ENCODE results near the gene MTAP.

MTAP gene

DNA sequence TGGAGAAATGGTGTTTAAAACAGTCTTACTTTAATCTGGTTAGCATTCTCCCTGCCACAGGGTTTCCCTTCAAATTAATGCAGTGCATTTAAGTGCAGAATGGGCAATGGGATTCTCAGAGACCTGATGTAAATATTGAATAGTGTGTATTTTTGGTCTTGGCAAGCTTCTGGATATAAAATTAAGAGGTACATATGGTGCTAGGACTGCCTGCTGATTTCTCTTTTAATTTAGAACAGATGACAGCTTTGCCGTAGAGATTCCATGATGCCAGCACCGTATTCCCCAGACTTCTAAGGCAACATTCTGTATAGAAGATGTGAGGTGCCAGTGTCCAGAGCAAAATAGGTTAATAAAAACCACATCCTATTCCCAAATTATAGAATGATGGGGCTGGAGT lies 1.9 kb downstream of the MTAP start:
- DNase-seq: no peak

DNA sequence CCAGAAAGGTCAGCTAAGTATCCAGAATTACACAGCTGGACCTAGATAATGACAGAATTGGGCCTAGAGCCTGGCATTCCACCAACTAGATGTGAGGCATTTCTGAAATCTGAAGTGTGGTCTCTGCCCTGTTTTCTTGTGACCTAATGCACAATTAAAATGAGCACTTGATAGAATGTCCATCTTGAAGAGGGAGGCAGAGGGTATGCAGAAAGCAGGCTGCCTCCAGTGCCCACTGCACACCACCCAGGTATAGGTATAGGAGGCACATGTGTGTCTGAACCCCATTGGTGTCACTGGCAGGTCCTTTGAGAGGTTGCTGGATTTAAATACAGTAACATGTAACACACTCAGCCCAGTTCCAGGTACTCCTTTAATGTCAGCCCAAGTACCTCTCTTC lies 2.4 kb downstream of the MTAP start:
- no peak for DNase-seq

DNA sequence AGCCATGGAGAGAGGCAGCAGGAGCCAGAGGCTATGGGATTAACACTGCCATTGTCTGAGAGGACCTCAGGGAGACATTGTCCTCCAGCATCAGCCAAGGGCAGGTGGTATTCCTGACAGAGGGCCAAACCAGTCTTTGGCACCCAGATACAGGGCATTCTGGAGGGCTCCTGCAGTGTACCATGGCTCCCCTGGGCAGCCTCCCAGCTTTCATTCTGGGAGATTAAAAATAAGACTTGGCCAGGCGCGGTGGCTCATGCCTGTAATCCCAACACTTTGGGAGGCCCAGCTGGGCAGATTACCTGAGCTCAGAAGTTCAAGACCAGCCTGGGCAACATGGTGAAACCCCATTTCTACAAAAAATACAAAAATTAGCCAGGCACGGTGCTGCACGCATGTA lies 4.2 kb downstream of the MTAP start:
- no peak for DNase-seq

DNA sequence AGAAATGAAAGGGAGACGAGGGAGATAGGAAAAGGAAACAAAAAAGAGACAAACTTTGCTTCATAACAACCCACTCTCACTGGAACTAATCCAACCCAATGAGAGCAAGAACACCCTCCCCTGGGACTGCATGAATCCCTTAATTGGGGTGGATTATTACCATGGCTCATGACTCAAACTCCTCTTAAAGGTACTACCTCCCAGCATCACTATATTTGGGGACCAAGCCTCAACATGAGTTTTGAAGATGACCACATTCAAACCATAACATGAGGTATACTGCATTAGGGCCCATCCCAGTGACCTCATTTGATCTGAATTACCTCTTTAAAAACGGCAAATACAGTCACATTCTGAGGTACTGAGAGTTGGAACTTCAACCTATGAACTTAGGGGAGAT lies 8.0 kb downstream of the MTAP start:
- DNase-seq: no peak

DNA sequence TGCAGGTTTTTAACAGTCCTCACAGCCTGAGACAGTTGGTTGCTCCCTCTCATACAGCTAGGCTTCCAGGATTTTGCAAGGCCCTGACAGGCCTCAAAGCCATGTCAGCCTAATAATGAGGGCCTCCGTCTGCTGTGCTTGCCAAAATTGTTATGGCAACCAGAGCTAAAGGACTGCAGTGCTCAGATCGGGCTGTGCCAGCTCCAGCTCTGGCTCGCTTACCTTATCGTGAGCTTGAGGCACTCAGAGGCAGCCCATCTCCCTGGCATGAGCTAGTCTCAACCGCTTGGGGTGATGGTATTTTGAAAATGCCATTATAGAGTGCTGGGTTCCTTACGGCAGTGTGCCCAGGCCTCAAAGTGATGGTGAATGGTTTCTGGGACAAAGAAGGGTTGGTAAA lies 8.4 kb downstream of the MTAP start:
- peak in 8 of 56 donors; percentile 4 to 54 (median 12) for DNase-seq

DNA sequence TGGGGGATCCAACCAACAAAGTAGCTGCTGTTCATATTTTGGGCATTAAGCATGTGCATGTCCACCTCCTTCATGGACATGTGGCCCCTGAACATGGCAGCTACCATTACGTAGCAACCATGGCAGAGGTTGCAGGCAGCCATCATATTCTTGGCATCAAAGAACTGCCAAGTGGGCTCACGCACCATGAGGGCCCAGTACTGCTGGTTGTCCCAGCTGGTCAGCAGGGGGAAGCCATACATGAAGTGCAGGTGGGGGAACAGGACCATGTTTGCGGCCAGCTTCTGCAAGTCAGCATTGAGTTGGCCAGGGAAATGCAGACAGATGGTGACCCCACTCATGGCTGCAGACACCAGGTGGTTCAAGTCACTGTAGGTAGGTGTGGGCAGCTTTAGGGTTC lies 9.5 kb downstream of the MTAP start:
- DNase-seq: no peak

DNA sequence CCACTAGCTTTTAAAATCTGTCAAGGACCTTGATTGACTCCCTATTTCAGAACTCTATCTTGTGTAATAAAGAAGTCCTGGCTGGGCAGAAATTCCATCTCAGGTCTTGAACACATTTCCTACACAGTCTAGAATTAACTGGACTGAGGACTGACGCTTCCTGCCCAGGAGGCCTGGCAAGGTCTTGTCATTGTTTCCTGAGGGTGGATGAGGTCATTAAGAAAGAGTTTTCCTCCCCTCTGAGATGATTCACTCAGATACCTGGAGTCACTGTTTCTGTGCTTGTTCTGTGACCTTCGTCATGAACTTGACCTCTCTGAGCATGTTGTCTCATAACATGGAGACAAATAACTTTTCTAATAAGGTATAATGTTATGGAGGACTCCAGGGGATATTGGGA lies 10.0 kb downstream of the MTAP start:
- DNase-seq: no peak

DNA sequence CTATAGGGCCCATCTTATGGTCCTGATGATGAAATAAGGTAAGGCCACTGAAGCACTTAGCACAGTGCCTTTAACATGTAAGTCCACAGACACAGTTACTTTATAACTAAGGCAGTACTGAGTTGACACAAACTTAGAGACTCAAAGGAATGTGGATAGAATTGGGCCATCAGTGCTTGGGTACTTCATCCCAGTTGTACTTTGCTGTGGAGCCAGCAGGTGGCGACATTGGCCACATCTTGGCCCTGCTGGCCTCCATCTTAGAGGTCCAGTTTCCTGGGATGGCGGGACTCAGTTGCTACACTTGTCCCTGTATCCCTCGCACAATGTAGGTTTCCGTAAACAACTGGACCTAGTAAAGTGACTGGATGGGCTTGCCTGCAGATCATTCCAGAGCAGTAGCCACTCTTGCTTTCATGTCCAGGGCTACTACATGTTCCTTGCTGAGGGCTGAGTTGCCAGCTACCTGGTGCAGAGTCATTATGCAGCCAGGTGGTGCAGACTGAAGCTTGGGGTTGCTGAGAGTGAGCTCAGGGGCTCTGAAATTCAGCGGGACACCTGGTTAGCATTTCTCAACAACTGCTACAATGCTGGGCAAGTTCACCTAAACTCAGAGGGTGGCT lies 10.6 kb downstream of the MTAP start:
- DNase-seq: peak in 47 of 56 donors; percentile 8 to 80 (median 40)

DNA sequence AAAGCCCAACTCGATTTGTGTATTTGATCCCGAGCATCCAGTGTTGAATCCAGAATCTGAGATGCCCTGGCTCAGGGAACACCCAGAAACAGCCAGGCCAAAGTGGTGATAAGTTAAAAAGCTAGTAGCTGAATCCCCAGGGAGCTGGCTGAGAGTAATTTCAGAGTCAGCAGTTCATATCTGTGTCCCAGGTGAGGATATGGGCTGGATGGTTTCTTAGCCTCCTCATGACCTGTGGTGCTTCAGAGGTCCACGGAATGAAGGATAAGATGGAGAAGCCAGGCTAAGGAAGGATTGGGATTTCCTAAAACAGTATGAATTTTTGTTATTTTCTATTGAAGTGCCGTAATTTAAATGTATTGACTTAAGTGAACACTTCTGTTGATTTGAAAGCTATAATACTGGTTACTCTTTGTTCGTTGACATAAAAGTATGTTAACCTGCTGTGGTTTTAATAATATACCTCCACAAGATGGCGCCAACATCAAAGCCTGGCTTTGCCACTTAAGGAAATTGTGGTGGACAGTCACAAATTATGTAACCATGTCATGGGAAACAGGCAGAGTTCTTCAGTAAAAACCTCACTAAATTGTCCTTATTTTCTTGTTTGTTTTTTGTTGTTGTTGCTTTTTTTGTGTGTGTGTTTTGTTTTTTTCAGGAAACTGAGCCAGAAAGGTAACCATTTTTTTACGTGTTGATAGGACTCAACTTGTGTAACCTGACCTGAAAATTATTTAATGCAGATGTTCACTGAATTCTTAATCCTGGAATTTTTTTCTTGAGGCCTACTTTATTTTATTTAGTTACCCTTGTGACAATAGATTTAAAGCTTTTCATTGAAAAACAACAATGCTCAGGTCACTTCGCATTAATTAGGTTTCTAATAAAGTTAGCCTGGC lies 11.4 kb downstream of the MTAP start:
- peak in 25 of 56 donors; percentile 3 to 79 (median 20) for DNase-seq

DNA sequence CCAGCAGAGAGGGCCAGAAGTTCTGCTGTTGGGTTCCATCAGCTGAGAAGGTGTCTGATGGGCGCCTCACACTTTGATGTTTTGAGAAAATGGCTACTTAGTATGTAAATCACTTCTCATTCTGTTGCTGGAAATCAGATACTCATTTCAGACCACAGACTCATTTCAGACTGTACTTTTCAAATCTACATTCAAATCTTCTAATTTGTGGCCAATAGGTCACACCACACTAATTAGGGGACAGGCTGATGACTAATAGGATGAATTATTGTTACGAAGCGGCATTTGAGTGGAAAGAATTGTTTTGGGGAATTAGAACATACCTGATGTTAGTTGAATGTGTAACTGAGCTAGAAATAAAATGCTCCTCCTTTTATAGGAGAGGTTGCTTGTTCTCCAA lies 13.2 kb downstream of the MTAP start:
- no peak for DNase-seq

DNA sequence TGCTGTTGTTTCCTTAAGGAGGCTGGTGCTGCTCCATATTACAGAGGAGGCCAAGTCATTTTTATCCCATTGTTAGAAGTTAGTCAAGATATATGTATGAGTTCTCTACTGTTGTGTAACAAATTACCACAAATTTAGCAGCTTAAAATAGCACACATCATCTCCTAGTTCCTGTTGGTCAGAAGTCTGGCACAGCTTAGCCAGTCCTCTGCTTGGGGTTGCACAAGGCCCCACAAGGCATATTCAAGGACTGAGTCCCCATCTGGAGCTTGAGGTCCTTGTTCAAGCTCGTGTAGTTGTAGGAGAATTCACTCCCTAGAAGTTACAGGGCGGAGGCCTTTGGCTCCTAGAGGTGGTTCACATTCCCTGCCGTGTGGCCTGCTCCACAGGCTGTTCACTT lies 14.7 kb downstream of the MTAP start:
- no peak for DNase-seq

DNA sequence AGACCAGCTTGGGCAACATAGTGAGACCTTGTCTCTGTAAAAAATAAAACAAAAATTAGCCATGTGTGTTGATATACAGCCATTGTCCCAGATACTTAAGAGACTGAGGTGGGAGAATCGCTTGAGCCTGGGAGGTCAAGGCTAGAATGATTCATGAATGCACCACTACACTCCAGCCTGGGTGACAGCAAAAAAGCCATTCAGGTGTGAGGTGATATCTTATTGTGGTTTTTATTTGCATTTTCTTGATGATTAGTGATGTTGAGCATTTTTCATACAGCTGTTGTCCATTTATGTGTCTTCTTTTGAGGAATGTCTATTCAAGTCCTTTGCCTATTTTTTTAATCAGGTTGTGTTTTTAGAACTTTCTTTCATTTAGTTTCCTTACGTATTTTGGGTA lies 23.2 kb downstream of the MTAP start:
- no peak for DNase-seq

DNA sequence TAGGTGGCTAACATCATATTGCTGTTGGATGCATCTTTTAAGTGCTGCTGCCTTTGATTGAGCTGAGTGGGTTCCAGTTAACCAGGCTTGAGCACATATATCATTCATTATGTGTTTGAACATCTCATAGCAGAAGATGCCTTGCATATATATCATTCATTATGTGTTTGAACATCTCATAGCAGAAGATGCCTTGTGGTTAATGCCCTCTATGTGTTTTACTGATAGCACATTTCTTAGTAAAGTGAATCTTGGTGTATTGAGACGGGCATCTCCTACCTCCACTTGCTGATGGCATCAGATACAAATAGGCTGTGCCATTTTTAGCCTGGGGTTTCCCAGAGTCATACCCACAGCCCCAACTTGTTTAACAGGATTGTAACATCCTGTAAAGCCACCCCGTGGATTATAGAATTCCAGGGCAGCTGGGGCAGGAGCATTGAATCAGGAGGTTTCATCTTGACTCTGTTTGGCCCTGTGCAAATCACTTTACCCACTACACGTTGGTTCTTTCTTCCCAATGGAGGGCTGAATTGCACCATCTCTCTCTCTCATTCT lies 26.5 kb downstream of the MTAP start:
- no peak for DNase-seq

DNA sequence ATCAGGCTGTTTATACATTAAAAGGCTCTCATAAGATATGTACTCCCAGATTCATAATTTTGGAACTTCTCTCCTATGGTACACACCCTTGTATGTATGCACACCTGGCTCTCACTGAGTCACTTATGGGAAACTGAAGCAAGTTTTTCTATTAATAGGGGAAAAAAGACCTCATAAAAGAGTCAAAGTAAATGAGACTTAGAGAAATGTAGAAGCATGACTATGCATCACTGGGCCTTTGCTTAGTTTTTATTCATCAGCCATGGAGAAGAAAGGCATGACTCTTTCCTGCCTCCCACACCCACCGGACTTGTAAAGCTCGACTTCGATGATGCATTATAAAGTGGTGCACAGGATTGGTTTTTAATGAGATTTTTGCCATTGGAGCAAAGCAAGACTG lies 28.2 kb downstream of the MTAP start:
- no peak for DNase-seq

DNA sequence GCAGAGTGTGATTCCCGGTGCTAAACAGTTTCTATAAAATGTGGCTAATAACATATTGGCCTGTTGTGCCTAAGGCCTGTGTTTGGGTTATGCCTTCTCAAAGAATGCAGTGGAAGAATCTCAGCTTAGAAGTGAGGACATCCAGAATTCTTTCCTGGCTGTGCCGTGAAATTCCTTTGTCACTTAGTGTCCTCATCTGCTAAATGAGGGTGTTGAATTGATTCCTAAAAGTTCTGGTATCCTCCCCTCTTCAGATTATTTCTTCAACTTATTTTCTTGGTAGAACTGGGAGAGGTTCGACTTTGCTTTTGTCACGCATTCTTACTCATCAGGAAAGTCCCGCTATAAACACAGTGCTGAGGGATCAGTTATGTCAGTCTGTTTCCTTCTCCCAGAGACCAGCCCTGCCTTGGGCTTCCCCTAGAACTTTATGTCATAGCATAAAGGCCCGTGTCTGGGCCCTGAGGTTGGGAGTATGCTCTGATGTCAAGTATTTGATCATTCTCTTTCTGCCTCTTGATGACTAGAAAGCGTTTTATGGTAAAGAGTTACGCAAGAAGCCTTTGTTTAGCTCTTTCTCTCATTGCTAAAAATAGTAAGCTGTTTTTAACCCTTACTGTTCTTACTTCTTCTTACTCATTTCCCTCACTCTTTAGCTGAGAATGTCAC lies 29.5 kb downstream of the MTAP start:
- no peak for DNase-seq

DNA sequence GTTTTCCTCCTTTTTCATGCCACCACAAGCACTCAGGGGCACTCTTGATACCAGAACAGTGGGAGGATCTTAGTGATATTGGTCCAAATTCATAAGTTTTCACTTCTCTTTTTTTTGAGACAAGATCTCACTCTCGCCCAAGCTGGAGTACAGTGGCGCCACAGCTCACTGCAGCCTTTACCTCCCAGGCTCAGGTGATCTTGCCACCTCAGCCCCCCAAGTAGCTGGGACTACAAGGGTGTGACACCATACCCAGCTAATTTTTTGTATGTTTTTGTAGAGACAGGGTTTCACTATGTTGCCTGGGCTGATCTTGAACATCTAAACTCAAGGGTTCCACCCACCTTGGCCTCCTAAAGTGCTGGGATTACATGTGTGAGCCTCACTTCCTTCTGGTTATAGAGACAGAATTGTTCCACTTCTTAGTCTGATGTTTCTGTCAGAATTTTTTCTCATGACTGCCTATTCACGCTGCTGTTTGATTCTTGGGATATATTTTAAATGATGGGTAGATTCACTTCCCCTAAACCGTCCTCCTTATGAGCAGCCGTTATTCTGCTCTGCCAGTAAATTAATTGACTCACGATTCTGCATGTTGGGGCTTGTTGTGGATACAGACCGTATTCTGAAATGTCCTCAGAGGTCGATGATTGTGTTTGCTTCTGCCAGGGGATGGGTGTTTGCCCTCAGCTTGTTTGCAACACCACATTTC lies 30.8 kb downstream of the MTAP start:
- no peak for DNase-seq

DNA sequence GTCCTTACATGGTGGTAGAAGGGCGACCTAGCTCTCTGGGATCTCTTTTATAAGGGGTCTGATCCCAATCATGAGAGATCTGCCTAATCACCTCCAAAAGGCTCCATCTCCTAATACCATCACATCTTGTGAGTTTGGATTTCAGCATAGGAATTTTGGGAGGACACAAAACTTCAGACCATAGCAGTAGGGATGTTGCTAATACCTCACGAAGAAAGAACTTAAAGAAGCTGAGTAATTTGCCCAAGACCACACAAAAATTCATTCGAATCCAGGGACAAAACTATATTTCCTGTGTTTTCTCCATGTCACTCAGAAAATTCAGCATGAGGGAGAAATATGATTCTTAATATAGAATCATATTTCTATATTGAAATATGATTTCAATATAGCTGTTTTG lies 32.7 kb downstream of the MTAP start:
- no peak for DNase-seq

DNA sequence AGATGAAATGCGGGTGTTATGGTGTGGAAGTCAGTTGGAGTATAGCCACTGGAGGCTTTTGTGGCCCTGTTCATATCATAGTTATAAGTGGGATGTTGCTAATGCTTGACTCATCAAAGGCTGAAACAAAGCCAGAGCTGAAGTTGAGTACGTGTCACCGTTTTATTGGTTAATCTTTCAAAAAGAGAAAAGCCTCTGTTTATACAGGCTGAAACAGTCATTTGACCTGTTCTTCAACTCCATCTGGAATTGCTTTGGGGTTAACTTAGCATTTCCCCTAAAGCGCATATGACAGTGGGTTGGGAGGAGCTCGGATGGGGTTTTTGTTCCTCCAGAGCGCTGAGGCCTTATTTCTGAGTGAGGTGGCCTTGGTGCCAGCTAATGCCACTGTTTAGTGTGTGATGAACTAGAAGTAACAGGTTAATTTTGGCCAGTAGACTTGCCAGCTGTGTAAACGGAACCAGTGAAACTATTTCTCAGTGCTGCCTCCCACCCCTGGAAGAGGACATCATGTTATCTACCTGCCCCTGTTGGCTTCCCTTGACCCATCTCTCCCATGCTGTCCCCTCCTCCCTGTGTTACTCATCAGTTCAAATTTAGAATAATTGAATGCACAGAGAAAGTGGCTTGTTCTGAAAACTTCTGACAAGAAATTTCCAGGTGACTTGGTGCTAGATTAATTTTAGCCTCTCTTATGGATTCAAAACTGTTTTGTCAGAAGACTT lies 34.2 kb downstream of the MTAP start:
- DNase-seq: no peak

DNA sequence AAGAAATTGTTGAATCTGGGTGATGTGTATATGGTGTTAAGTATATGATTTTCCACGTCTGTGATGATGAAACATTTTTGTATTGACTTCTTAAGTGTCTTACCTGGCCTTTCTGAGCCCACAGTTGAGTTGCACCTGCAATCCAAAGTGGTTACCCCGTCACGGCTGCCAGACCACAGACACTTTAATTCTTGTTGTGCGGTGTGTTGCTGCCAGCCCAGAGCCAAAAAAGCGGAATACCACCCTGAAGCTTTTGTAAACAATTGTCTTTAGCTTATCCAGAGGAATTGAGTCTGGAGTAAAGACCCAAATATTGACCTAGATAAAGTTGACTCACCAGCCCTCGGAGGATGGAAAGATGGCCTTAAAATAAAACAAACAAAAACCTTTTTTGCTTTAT lies 35.1 kb downstream of the MTAP start:
- DNase-seq: no peak

DNA sequence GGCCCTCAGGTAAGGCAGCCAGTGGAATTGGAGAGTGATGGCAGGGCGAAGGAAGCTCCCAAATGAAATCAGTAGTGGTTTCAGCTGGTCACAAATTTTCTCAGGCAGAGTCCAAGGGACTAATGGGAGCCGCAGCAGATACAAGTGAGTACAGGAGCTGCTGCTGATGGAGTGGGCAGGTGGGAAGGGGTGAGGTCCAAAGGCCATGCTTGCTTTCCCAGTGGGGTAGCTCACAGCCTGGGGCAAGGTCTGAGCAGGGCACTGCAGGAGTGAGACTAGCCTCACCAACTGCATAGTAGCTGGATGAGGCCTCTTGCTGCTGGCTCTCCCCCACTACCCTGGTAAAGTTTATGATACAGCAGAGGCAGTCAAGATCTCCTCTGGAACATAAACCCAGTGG lies 38.2 kb downstream of the MTAP start:
- no peak for DNase-seq

DNA sequence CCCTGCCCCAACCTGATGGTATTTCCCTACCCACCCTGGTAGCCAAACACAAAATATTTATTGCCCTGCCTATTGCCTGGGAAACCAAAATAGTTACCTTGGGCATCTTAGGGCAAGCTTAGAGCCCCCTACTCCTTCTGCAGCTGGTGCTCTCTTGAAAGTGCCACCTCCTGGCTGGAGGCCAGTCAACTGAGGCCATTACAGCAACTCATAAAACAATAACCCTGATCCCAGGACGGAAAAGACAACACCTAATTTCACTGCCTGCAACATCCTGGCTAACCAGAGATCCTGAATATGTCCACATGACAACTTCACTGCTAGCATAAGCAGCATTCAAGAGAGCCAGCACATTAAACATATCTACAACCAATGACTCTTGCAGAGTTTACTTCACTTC lies 38.7 kb downstream of the MTAP start:
- no peak for DNase-seq
